H1 (cell line): Measurements from ENCODE around the gene GLMP. TPM values are rescaled to one million over a fixed set of nuclear protein-coding genes. Genes with fewer than 3 reads are reported as not detected.

ENCODE experiments used
- CHD1 ChIP-seq: IDR thresholded peaks from 2 replicates; pipeline ENCODE4 v1.6.1; 2012; ENCODE audit warnings: low read depth, low read length, improper control_type of control experiment
- CREB1 ChIP-seq: IDR thresholded peaks from 2 replicates; pipeline ENCODE4 v1.6.1; 2012; ENCODE audit warnings: inconsistent platforms
- GTF2F1 ChIP-seq: IDR thresholded peaks from 2 replicates; pipeline ENCODE4 v1.6.1; 2012; ENCODE audit warnings: low read depth, low read length, improper control_type of control experiment, borderline replicate concordance
- HDAC6 ChIP-seq: IDR thresholded peaks from one replicate; pipeline ENCODE4 v1.7.1; 2012; ENCODE audit warnings: low read depth, mild to moderate bottlenecking, inconsistent platforms, low read length, moderate library complexity
- SAP30 ChIP-seq: fragments of 300-600 bp; sonication (generic); IDR thresholded peaks from 2 replicates; pipeline ENCODE4 v1.7.1; 2012; ENCODE audit warnings: low read length, moderate library complexity, mild to moderate bottlenecking, inconsistent platforms; ENCODE audit not compliant: insufficient read depth, insufficient replicate concordance
- SP1 ChIP-seq: IDR thresholded peaks from 2 replicates; pipeline ENCODE4 v1.6.1; 2011; ENCODE audit warnings: low read depth, low read length
- SUZ12 ChIP-seq: fragments of 200-600 bp; sonication (generic); IDR thresholded peaks from 2 replicates; pipeline ENCODE4 v1.6.1; 2012; ENCODE audit warnings: mild to moderate bottlenecking, inconsistent platforms, low read length, moderate library complexity, mixed read lengths
- TAF7 ChIP-seq: optimal IDR thresholded peaks from 2 replicates; pipeline ENCODE3; 2011; ENCODE audit warnings: low read depth, mild to moderate bottlenecking, inconsistent platforms, low read length, moderate library complexity, borderline replicate concordance
- TEAD4 ChIP-seq: IDR thresholded peaks from 2 replicates; pipeline ENCODE4 v1.6.1; 2012; ENCODE audit warnings: low read depth, low read length, inconsistent platforms, mixed read lengths
- polyA plus RNA-seq, 7 experiments: library from polyadenylated mRNA; depleted of rRNA in 3 of 7; stranded (reverse) in 5 of 7; unstranded in 2 of 7; fragments of >200 nt in 5 of 7; fragments of 200-250 nt in 2 of 7; gene quantifications; 1 replicate in 5 of 7; 2 replicates in 1 of 7; 4 replicates in 1 of 7; pipeline versions ENCODE4 v1.2.1 to v1.2.3, GENCODE V29; 2011 to 2013; ENCODE audit warnings: missing spikeins in 2 of 7, mixed read lengths in 2 of 7
- total RNA-seq: library from RNA; stranded (reverse); fragmentation: NEBNext Ultra II Directional; extraction: Animal tissue kit (Norgen Biotek cat#: 25700); gene quantifications from 2 replicates; pipeline ENCODE4 v1.2.1, GENCODE V29; 2021
- TF ChIP-seq, protein P1 (sequence below): IDR thresholded peaks from 2 replicates; pipeline ENCODE4 v1.6.1; 2011; ENCODE audit warnings: low read length, improper control_type of control experiment
- TF ChIP-seq, protein P2 (sequence below): IDR thresholded peaks from 2 replicates; pipeline ENCODE4 v1.6.1; 2012; ENCODE audit warnings: inconsistent platforms
- TF ChIP-seq, protein P3 (sequence below): IDR thresholded peaks from 2 replicates; pipeline ENCODE4 v1.6.1; 2012; ENCODE audit warnings: low read length, inconsistent platforms

Gene GLMP
- total and polyA plus RNA-seq, 2 of the 8 experiments (the other 6 are each of a cell fraction or from before 2014, with no cell fraction given): 48.1 to 59.5 TPM

DNA sequence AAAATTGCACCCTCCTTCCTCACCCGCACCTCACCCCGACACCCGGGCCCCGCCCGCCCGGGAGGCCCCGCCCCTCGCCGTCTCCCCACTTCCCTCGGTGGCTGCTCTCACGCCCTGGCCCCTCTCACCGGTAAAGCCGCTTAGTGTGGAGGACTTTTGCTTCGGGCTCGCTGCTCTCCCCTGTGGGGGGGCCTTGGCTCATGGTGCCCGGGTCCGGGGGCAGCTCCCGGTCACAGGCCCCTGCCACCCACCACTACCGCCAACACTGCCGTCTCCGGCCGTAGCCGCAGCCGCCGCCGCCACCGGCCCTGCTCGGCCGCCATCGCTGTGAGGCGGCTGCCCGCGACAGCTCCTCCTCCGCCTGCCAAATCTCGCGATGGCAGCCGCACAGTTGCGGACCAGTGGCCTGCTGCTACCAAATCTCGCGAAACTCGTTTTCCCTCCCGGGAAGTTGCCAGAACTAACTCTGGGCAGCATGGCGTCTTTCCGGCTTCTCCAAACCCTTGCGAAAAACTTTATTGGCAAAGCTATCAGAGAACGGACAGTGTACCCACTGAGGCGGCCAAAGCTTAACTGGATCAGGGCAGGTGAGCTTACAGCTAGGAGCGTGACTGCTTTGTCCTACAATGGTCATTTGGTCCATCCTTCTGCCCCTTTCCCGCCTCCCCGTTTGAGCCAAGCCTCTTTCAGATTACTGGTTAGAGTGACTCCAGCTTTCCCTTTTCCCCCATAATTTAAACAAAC lies 12.8 kb downstream of the GLMP start, which contains the start of gene SMG5 (continued):
- TF ChIP-seq, protein P1, sequence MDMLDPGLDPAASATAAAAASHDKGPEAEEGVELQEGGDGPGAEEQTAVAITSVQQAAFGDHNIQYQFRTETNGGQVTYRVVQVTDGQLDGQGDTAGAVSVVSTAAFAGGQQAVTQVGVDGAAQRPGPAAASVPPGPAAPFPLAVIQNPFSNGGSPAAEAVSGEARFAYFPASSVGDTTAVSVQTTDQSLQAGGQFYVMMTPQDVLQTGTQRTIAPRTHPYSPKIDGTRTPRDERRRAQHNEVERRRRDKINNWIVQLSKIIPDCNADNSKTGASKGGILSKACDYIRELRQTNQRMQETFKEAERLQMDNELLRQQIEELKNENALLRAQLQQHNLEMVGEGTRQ: no peak
- TF ChIP-seq SAP30: peak; percentile 19
- peak; percentile 80; the same call in 1 of the 2 replicates for TF ChIP-seq GTF2F1
- peak; percentile 91 for TF ChIP-seq TAF7
- TF ChIP-seq HDAC6: no peak
- TF ChIP-seq SUZ12: no peak
- no peak for TF ChIP-seq CHD1
- peak; percentile 83 for TF ChIP-seq SP1
- peak; percentile 76 for TF ChIP-seq CREB1
- TF ChIP-seq, protein P2, sequence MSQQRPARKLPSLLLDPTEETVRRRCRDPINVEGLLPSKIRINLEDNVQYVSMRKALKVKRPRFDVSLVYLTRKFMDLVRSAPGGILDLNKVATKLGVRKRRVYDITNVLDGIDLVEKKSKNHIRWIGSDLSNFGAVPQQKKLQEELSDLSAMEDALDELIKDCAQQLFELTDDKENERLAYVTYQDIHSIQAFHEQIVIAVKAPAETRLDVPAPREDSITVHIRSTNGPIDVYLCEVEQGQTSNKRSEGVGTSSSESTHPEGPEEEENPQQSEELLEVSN: peak; percentile 68; the same call in 1 of the 2 replicates
- TF ChIP-seq, protein P3, sequence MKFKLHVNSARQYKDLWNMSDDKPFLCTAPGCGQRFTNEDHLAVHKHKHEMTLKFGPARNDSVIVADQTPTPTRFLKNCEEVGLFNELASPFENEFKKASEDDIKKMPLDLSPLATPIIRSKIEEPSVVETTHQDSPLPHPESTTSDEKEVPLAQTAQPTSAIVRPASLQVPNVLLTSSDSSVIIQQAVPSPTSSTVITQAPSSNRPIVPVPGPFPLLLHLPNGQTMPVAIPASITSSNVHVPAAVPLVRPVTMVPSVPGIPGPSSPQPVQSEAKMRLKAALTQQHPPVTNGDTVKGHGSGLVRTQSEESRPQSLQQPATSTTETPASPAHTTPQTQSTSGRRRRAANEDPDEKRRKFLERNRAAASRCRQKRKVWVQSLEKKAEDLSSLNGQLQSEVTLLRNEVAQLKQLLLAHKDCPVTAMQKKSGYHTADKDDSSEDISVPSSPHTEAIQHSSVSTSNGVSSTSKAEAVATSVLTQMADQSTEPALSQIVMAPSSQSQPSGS: peak; percentile 90
- 0 out of 2 replicates have a peak, but pooled peaks have one; percentile 47 for TF ChIP-seq TEAD4
